Activated B cell treated with CpG ODN at 0.5 μM for 24 hours (primary cell): ENCODE data around the gene KDM4F. TPM values are rescaled to one million over a fixed set of nuclear protein-coding genes. Genes with fewer than 3 reads are reported as not detected.
A peak's percentile ranks its signal among the peaks of the same experiment; 100 is the strongest.

Experiments used
- ATAC-seq: fragments of 200-7000 bp; cut with Tn5 transposase; one replicate; pipeline ENCODE4 v1.10.0; 2021; ENCODE audit warnings: low read depth, mild to moderate bottlenecking, moderate library complexity
- CTCF ChIA-PET: fragments of 350-600 bp; sonication (Branson Sonifier 250); formaldehyde crosslinking; loops from one replicate; lab custom pipeline; 2021; ENCODE audit warnings: antibody characterized with exemption; lab: Charles Lee
- POLR2A ChIA-PET: fragments of 350-600 bp; sonication (Branson Sonifier 250); formaldehyde crosslinking; loops from one replicate; lab custom pipeline; 2021; ENCODE audit warnings: antibody characterized with exemption; lab: Charles Lee
- DNase-seq: peaks from one replicate; pipeline ENCODE4 v3.0.0; 2022
- H3K27ac Mint-ChIP-seq: one replicate; pipeline ENCODE4 v1.8.0; 2020; ENCODE audit warnings: mixed read lengths
- H3K27me3 Mint-ChIP-seq: one replicate; pipeline ENCODE4 v1.8.0; 2021; ENCODE audit warnings: mixed read lengths
- H3K36me3 Mint-ChIP-seq: one replicate; pipeline ENCODE4 v1.8.0; 2021; ENCODE audit warnings: low read depth, mixed read lengths
- H3K4me1 Mint-ChIP-seq: one replicate; pipeline ENCODE4 v1.8.0; 2021; ENCODE audit warnings: mixed read lengths
- H3K4me3 Mint-ChIP-seq: one replicate; pipeline ENCODE4 v1.8.0; 2020; ENCODE audit warnings: mild to moderate bottlenecking, mixed read lengths
- H3K9me3 Mint-ChIP-seq: one replicate; pipeline ENCODE4 v1.8.0; 2020; ENCODE audit warnings: mixed read lengths
- CTCF ChIP-seq: fragments of 200-600 bp; IDR thresholded peaks from one replicate; pipeline ENCODE4 v1.8.0; 2022; ENCODE audit warnings: antibody characterized with exemption, mild to moderate bottlenecking
- intact Hi-C: fragments of 100-400 bp; cut with micrococcal nuclease; formaldehyde crosslinking; loops from one replicate; pipeline ENCODE4 v1.15.1; 2024
- total RNA-seq: library from RNA; stranded (reverse); gene quantifications from 2 replicates; pipeline ENCODE4 v1.2.3, GENCODE V29; 2022

Gene KDM4F
- total RNA-seq, 1 donor from 2014 or later, result not detected

- TF ChIP-seq CTCF, result no peak
- DNase-seq, result no peak
- Mint-ChIP-seq H3K4me1 (peaks cover 3% of the 10 kb centered on the region), H3K27ac (no peak overlapping the region), H3K4me3 (no peak overlapping the region), H3K9me3 (no peaks in the 10 kb centered on the region), H3K36me3 (no peaks in the 10 kb centered on the region), H3K27me3 (no peaks in the 10 kb centered on the region)
- ATAC-seq, result no peak
- intact Hi-C loops, result no loop called here
- ChIA-PET POLR2A (interaction anchor here (1.0 kb wide), 1 partner anchor 13 kb away, joined by 3 read pairs; no protein-coding TSS in a partner anchor), CTCF (interaction anchor here (1.0 kb wide), 1 partner anchor 10 kb away, joined by 4 read pairs; no protein-coding TSS in a partner anchor)
These were observed 32.2 kb downstream of the KDM4F start for GRCh38 chr11:95081412-95081811.

GRCh38 chr11:95082576-95083001 is 33.4 kb downstream of the KDM4F start:
- Mint-ChIP-seq H3K27ac (no peak overlapping the region), H3K27me3 (no peaks in the 10 kb centered on the region), H3K9me3 (no peaks in the 10 kb centered on the region), H3K4me3 (no peak overlapping the region), H3K4me1 (no peaks in the 10 kb centered on the region), H3K36me3 (no peaks in the 10 kb centered on the region)
- no peak for ATAC-seq
- intact Hi-C loops, result no loop called here
- ChIA-PET POLR2A (interaction anchor here (1.0 kb wide), 1 partner anchor 14 kb away, joined by 3 read pairs; no protein-coding TSS in a partner anchor), CTCF (no interaction called here)
- DNase-seq, result no peak
- no peak for TF ChIP-seq CTCF

GRCh38 chr11:95084509-95084908 is 35.3 kb downstream of the KDM4F start:
- ChIA-PET POLR2A (interaction anchor here (0.6 to 1.6 kb wide), 2 partner anchors 18 to 147 kb away, joined by 4 to 9 read pairs; partner anchors contain the start of genes SESN3 and SRSF8), CTCF (interaction anchor here (0.7 to 1.7 kb wide), 4 partner anchors 8 to 55 kb away, joined by 3 to 6 read pairs (median 4); no protein-coding TSS in a partner anchor)
- no peak overlapping the region for H3K4me3 Mint-ChIP-seq
- no peak overlapping the region for H3K27ac Mint-ChIP-seq
- no peaks in the 10 kb centered on the region for H3K9me3 Mint-ChIP-seq
- ATAC-seq (no peak), DNase-seq (no peak)
- intact Hi-C loops, result no loop called here
- peaks cover 11% of the 10 kb centered on the region for H3K4me1 Mint-ChIP-seq
- H3K36me3 Mint-ChIP-seq, result no peaks in the 10 kb centered on the region
- H3K27me3 Mint-ChIP-seq, result no peaks in the 10 kb centered on the region
- no peak for TF ChIP-seq CTCF

GRCh38 chr11:95085117-95085816 is 36.0 kb downstream of the KDM4F start:
- Mint-ChIP-seq H3K27me3 (no peaks in the 10 kb centered on the region), H3K9me3 (no peaks in the 10 kb centered on the region), H3K4me3 (no peak overlapping the region), H3K27ac (no peak overlapping the region), H3K36me3 (no peaks in the 10 kb centered on the region), H3K4me1 (peaks cover 12% of the 10 kb centered on the region)
- no peak for ATAC-seq
- ChIA-PET CTCF (interaction anchor here (1.3 to 1.7 kb wide), 2 partner anchors 13 to 54 kb away, joined by 5 to 6 read pairs; no protein-coding TSS in a partner anchor), POLR2A (interaction anchor here (1.3 to 1.6 kb wide), 2 partner anchors 15 to 18 kb away, joined by 3 to 9 read pairs; partner anchors contain the start of gene SRSF8)
- no peak for DNase-seq
- no peak for TF ChIP-seq CTCF
- intact Hi-C loops, result loop anchor here (5.0 kb wide), 1 partner anchor 252 kb away; no protein-coding TSS in a partner anchor

GRCh38 chr11:95086151-95086550 is 36.9 kb downstream of the KDM4F start:
- Mint-ChIP-seq H3K27me3 (no peaks in the 10 kb centered on the region), H3K36me3 (no peaks in the 10 kb centered on the region), H3K4me1 (peaks cover 21% of the 10 kb centered on the region), H3K9me3 (no peaks in the 10 kb centered on the region), H3K4me3 (no peak overlapping the region), H3K27ac (peak overlapping the region; percentile 4)
- no peak for TF ChIP-seq CTCF
- DNase-seq (no peak), ATAC-seq (no peak)
- ChIA-PET CTCF (no interaction called here), POLR2A (interaction anchor here (1.3 kb wide), 1 partner anchor 16 kb away, joined by 3 read pairs; no protein-coding TSS in a partner anchor)
- intact Hi-C loops, result loop anchor here (5.0 kb wide), 1 partner anchor 251 kb away; no protein-coding TSS in a partner anchor
